Omental fat pad (tissue), 4 donors: ENCODE results near the gene NKX2-2. TPM values are rescaled to one million over a fixed set of nuclear protein-coding genes. Genes with fewer than 3 reads are reported as not detected.

ENCODE experiments used
- ATAC-seq: fragments of 150-250 bp; one replicate; pipeline ENCODE4 v1.9.1; 2016; ENCODE audit warnings: mild to moderate bottlenecking, moderate library complexity; ENCODE audit not compliant: low FRiP score
- DNase-seq: peaks from one replicate; pipeline ENCODE4 v3.0.0-alpha.2; 2019; ENCODE audit warnings: low spot score
- total RNA-seq, 4 donors: library from RNA; depleted of rRNA; stranded (reverse); fragments of >200 nt; gene quantifications; one replicate each; pipeline ENCODE4 v1.1.0, GENCODE V29; 2016
- TF ChIP-seq, protein P1 (sequence below), 3 donors: fragments of 450-650 bp; IDR thresholded peaks; one replicate each; pipeline ENCODE4 v1.5.1; 2016 to 2017; ENCODE audit warnings: antibody characterized with exemption in 3 of 3, mild to moderate bottlenecking in 3 of 3, moderate library complexity in 2 of 3

The NKX2-2 gene
- total RNA-seq, 4 donors from 2014 or later, result not detected

- DNase-seq (no peak), ATAC-seq (no peak)
- TF ChIP-seq, protein P1, sequence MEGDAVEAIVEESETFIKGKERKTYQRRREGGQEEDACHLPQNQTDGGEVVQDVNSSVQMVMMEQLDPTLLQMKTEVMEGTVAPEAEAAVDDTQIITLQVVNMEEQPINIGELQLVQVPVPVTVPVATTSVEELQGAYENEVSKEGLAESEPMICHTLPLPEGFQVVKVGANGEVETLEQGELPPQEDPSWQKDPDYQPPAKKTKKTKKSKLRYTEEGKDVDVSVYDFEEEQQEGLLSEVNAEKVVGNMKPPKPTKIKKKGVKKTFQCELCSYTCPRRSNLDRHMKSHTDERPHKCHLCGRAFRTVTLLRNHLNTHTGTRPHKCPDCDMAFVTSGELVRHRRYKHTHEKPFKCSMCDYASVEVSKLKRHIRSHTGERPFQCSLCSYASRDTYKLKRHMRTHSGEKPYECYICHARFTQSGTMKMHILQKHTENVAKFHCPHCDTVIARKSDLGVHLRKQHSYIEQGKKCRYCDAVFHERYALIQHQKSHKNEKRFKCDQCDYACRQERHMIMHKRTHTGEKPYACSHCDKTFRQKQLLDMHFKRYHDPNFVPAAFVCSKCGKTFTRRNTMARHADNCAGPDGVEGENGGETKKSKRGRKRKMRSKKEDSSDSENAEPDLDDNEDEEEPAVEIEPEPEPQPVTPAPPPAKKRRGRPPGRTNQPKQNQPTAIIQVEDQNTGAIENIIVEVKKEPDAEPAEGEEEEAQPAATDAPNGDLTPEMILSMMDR (IDR thresholded peaks at IDR 0.05), result no peak
Observed at GRCh38 chr20:21523281-21523868, 9.5 kb upstream of the NKX2-2 start.

GRCh38 chr20:21522481-21523280 lies 8.8 kb upstream of the NKX2-2 start:
- TF ChIP-seq, protein P1 (IDR thresholded peaks at IDR 0.05), result no peak
- ATAC-seq, result no peak
- DNase-seq, result no peak

DNA sequence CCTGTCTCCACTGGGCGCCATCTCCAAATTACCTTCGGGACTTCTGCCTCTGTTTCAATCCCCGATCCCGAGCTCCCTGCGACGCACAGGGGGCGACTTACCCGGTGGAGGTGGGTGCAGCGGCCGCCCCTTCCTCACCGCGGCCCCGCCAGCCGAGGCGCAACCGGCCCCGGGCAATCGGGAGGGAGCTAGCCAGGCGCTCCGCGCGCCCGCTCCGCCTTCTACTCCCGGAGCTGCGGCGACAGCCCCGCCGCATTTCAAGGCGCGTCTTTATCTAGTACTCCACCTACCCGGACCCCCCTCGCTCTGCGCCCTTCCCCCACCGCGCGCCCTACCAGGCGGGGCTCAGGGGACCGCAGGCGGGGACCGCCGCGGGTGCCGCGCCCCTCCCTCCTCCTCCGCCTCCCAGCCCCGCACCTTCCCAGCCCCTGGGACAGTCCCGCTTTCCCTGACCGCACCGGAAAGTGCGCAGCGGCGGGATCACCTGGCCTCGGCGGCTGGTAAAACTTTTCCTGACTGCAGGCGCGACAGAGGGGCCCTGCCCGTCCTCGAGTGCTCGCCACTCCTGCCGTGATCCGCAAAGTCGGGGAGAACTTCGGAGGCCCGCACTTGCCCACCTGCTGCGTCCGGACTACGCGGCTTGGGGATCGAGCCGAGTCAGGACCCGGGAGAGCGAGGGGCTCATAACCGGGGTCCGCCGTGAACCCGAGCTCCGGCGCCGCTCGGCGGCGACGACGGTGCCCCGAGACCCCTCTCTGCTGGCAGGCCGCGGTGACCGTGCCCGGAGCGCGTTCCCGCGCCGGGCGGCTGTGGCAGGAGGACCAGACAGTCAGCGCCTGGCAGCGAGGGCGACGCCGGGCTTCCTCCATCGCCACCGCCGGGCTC lies 8.0 kb upstream of the NKX2-2 start:
- ATAC-seq (no peak), DNase-seq (no peak)
- TF ChIP-seq, protein P1 (IDR thresholded peaks at IDR 0.05), result no peak

- DNase-seq, result no peak
- TF ChIP-seq, protein P1 (IDR thresholded peaks at IDR 0.05), result no peak
Observed at GRCh38 chr20:21520702-21521595, 7.1 kb upstream of the NKX2-2 start.

GRCh38 chr20:21519136-21519584 lies 5.3 kb upstream of the NKX2-2 start:
- TF ChIP-seq, protein P1 (IDR thresholded peaks at IDR 0.05), result no peak
- ATAC-seq (no peak), DNase-seq (no peak)

More at GRCh38 chr20:21520702-21521595, 7.1 kb upstream of the NKX2-2 start:
- no peak for ATAC-seq
